Activated CD4-positive, CD25-positive, alpha-beta regulatory T cell (primary cell): ENCODE results near the gene FTSJ3.
"Not testable (repeated sequence)": the region's sequence is repeated elsewhere in the genome, so short reads cannot be mapped to it uniquely, and the experiment has no call there.

ENCODE experiments used
- DNase-seq, 4 experiments: peaks; one replicate each; lab custom pipeline; 2025; lab: John Stamatoyannopoulos, UW

Gene FTSJ3

DNA sequence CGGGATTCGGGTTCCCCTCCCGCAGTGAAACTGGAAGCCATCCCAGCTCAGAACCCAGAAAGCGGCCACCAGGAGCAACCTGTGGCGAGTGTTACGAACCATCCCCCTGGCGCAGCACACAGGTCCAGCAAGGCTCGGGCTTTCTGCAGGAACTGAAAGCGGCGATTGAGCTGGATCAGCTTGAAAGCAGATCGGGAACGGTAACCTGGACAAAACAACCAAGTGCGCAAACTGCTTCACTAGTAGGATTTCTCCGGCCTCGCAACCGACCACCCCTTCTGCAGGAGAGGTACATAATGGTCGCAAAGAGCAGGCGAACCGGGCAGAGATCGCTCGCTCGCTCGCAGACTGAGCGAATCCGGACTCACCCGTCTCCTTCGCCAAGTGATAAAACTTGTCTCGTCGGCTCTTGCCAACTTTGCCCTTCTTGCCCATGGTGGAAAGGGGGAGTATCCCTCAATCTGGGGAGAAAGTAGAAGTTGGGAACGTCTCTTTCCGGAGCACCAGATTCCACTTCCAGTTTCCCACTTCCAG, 928 bp downstream of the FTSJ3 start:
- DNase-seq, result no peak

DNA sequence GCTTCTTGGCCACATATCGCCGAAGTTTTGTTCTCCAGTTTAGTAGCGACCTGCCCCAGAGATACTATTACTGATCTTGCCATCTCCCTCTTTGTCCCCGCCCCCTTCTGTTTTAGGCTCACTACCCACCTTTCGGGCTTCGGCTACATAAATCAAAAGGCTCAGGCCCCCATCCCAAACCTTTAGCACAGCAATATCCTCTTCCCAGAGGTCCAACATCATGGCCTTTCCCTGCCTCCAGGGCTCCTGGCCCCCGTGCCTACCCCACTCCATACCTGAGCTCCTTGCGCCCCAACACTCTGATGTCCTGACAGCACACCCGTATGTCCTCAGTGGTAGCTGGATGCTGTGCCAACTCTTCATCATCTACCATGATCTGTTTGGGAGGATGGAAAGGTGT, 3.1 kb downstream of the FTSJ3 start:
- no peak for DNase-seq

DNA sequence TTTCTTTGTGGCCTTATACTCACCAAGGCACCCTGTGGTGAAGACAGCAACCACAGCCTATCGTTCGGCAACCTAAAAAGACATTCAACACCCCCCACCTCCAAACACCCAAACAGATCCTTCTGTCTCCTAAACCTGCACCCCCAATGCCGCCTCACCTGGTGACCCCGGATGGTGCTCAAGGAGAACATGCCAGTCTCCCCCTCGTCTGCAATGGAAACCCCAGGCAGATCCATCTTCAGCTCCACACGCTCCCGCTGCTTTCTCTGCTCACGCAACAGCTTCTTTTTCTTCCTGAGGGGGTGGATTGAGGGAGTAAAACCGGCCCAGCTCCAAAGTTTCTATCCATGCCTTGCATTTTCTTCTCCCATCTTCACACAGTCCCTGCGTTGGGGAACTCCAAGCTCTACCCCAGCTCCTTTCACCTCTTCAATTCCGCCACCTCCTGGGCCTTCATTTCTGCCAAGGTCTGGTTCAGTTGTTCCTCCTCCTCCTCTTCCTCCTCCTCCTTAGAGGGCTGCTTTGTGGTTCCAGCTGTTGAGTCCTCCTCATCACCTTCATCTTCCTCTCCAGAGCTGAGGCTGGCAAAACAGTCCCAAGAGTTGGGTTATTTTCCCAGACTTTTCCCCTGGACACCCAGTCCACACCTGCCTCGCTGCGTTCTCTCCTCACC, 3.7 kb downstream of the FTSJ3 start:
- DNase-seq, result no peak

DNA sequence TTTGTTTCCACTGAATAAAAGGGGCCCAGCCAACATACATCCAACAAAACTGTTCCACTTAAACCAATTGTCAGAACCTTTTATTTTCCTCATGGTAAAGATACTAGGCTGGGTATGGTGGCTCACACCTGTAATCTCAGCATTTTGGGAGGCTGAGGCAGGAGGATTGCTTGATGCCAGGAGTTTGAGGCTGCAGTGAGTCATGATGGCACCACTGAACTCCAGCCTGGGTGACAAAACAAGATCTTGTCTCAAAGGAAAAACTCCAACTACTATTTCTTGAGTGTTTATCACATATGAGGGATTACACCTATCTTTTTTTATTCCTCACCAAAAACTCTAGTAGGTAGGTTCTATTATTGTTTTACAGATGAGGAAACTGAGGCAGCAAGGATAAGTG, 4.9 kb downstream of the FTSJ3 start:
- no peak for DNase-seq

DNA sequence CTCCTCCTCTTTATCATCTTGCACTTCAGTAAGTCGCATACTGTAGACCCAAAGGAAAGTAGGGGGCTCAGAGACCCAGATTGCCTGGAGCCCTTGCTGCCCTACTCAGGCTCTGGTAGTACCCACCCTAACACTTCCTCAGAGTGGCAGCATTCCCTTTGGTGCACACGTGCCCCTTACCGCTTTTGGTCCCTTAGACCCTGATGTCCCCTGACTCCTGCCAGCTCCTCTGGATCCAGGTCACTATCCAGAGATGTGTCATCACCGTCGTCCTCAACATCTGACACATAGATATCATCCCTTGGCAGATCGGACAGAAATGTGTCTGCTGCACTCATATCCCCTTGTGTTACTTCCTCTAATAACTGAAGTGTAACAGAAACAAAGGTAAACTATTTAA, 5.7 kb downstream of the FTSJ3 start:
- DNase-seq, result no peak

DNA sequence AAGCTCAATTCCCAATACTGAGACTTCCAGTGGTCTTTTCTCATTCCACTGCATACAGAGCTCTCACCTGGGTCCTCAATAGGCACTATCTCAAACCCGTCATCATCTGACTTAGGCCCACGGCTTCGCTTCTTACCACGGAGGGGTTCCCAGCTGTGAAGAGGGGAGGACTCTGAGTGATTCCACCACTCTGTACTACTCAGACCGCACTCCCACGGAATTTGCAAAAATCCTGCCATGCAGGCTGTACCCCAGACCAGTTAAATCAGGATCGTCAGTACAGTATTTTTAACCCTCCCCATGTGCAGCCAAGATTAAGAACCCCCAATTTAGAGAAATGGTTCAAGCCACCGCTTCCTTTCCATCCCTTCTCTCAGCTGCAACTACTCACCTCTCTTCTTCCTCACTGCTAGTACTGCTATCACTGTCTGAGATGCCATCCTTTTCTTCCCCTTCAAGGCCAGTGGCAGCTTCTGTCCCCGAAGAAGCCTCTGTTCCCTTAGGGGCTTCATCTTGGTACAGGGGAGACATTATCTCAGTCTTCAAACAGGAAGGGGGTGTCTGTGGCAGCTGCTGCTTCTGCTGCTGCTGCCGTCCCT, 6.4 kb downstream of the FTSJ3 start:
- no peak for DNase-seq

DNA sequence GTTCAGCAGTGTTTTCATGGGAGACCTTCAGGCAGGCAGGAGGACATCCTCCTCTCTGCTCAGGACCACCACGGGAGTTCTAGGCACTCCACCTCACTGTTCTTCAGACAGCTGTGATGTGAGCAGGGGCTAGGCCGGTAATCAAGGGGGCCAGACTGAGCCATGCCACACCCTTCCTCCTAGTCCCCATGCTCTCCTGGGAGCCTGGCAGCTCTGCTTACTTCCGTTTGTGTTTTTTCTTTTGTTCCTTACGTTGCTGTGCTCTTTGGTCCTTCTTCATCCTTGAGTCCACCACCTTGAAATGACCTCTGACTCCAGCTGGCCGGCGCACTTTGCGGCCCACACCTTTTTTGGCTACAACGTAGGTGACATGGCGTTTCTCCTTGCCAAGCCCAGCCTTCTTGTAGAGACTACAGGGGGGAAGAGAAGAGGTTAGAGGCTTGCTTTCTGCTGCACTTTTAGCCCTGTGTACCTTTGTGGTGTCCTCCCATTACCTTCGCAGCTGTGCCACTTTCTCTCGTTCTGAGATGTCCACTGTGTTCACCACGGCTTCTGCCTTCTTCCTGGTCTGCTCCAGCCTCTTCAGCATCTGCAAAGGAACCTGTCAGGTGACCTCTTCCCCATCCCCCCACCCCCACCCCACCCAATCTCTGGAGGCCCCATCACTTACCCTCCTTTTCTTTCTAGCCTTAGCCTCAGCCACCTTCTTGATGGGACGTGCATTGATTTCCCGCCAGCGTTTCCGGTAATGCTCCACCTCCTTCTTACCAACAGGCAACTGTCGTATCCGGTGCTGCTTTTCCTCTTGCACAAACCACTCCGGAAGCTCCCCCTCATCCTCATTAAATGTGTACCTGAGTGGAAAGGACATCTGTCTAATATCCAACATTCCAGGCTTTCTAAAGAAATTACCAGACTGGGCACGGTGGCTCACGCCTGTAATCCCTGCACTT, 7.6 kb downstream of the FTSJ3 start:
- no peak for DNase-seq

DNA sequence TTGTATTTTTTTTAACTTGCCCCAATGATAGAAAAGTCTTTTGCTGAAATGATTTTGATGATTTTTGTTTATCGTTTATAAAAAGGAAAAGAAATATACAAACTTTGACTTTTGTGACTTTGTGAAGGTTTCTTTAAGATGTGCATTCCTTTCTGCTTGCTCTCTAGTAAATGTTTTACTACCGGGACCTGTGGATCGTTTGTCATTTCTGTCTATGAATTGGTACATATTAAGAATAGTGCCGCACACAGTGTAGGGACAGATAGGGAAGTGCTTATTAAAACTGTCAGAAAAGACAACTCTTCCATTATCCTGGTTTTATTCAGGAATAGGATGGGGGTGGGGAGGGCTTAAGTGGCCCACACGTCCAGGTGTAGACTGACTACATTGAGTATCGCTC, 8.3 kb downstream of the FTSJ3 start:
- DNase-seq, result no peak

DNA sequence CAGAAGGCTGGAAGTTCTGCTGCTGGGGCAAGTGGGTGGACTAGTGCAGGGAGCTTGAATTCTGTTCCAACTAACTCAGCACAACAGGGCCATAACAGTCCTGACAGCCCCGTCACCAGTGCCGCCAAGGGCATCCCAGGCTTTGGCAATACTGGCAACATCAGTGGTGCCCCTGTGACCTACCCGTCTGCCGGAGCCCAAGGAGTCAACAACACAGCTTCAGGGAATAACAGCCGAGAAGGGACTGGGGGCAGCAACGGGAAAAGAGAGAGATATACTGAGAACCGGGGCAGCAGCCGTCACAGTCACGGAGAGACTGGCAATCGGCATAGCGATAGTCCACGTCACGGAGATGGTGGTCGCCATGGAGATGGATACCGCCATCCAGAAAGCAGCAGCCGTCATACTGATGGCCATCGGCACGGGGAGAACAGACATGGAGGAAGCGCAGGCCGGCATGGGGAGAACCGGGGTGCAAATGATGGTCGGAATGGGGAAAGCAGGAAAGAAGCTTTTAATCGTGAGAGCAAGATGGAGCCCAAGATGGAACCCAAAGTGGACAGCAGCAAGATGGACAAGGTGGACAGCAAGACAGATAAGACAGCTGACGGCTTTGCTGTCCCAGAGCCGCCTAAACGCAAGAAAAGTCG, 9.6 kb downstream of the FTSJ3 start:
- DNase-seq, result no peak

DNA sequence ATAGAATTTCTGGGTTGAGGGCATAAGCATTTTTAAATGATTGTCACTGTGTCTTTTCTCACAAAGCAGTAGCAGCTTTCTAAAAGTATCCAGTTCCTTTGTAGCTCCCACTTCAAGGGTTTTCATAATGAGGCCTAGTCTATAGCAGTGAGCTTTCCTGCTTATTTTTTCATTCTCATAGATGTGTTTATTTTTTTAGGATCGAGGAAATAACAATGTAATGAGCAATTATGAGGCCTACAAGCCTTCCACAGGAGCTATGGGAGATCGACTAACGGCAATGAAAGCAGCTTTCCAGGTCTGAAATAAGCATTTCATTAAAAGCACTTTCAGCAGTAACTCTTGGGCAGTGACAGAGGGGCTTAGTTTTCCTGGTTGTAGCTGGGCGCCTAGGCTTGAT, 10.8 kb downstream of the FTSJ3 start:
- no peak for DNase-seq

DNA sequence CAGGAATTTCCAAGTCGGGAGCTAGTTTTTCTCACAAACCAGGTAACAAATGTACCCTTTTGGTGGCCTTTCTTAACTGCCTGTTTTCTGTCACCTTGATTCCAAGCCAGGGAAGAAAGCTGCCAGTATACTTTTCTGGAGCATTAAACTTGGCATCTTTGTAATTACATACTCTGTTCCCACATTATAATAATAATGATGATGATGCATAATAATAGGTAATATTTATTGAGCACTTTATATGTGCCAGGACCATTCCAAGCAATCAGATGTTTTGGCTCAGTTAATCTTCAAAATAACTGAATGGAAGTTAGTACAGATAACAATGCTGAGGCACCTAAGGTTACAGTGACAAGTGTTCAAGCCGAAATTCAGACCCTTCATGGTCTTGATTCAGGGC, 11.3 kb downstream of the FTSJ3 start:
- no peak for DNase-seq

DNA sequence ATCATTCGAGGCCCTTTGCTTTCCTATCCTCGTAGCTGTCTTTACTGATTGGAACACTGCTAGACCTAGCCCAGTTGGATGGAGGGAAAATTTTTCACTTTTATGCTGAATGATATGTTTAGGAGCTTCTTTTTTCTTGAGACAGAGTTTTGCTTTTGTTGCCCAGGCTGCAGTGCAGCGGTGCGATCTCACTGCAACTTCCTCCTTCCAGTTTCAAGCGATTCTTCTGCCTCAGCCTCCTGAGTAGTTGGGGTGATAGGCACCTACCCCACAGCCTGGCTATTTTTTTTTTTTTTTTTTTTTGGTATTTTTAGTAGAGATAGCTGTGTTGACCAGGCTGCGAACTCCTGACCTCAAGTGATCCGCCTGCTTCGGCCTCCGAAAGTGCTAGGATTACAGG, 17.5 kb downstream of the FTSJ3 start:
- no peak for DNase-seq

DNA sequence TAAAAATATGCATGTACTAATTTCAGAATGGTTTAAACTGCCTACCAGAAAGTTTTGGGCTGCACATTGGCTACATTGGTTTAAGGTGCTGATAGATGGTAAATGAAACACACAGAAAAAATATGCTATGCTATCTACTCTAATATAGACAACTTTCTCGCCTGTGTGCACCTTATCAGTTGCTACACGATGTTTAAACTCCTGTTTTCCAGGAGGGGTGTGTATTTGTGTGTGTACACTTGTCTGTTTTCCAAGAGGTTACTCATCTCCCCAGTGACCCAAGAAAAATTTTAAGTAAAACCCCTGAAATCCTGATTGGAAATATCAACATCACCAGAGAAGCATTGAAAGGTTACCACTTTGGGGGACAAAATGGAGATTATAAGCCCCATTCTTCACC, 21.9 kb downstream of the FTSJ3 start:
- DNase-seq, result no peak

DNA sequence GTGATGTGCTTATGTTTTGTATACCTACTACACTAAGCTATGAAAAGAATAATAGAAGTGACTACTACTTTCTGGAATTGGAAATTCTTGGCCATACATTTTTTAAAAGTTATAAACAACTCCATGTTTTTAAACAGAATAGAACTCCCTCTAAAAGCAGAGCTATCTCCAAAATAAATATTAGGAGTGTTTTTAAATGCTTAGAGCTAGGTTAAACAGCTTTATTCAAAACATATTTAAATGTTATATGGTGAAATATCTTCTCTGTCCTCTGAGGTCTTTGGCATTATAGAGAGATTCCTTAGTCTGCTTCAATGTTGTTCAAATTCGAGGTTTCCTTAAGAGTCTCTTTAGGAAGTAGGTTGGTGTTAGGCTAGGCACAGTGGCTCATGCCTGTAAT, 23.1 kb downstream of the FTSJ3 start:
- DNase-seq, result no peak

DNA sequence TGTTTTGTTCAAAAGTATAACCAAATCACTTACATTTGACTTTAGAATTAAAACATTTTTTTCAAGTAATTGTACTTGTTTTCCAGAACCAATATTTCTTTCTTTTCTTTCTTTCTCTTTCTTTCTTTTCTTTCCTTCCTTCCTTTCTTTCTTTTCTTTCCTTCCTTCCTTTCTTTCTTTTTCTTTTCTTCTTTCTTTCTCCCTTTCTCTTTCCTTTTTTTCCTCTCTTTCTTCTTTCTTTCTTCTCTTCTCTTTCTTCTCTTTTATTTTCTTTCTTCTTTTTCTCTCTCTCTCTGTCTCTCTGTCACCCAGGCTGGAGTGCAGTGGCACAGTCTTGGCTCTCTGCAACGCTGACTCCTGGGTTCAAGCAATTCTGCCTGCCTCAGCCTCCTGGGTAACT, 26.7 kb downstream of the FTSJ3 start:
- no peak for DNase-seq

DNA sequence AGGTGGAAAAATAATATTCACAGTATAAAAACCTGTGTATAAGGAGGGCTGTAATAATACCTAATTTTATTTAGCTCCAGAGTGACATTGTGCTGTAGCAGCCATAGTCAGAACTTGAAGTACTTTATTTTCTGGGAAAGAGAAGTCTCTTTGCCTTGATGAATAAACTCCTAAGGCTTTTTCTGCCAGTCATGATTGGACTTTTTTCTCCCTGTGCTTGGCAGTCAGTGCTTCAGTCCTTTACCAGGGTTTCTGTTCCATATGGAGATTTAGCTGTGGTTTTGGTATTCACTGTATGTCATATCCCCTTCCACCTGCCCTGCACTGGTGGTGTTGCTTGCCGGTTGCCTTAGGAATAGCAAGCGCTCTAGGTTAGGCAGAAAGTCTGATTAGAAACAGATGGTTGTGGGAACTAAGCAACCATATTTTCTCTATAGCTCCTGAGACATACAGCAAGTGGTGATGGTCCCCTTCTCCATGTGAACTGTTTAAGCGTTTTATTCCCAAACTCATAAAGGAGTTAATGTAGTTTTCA, 28.8 kb downstream of the FTSJ3 start:
- DNase-seq, result no peak

DNA sequence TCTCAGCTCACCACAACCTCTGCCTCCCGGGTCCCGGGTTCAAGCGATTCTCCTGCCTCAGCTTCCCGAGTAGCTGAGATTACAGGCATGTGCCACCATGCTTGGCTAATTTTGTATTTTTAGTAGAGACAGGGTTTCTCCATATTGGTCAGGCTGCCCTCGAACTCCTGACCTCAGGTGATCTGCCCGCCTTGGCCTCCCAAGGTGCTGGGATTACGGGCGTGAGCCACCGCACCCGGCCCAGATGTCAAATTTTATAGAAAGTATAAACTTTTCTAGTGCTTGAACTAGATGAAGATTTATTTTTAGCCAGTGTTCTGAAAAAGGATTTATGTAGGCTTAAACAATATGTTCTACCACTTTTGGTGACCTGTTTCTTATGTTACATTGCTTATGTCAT, 31.1 kb downstream of the FTSJ3 start:
- not testable (repeated sequence) for DNase-seq

DNA sequence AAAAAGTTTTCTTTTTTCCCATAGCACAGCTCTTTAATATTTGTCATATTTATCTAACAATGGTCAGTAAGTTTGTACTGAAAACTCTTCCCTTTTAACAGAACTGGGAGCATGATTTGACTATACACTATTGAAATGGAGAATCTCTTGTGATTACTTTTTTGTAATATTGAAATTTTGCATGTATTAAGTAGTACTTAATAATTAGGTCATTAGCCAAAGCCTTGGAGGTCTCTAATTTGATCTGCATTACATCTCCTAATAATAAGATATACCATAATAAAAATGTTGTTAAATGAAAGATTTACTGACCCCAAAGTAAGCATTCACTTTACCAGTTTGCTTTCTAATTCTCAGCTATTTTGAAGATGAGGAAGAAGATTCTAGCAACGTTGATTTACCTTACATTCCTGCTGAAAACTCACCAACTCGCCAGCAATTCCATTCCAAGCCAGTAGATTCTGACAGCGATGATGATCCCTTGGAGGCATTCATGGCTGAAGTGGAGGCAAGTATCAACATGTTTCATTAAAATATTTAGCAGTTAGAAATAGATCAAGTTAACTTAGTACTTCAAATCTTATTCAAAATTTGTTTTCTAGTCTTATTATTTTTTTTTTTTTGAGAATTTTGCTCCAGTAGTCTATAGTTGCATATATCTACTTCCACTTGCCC, 35.3 kb downstream of the FTSJ3 start:
- no peak for DNase-seq

DNA sequence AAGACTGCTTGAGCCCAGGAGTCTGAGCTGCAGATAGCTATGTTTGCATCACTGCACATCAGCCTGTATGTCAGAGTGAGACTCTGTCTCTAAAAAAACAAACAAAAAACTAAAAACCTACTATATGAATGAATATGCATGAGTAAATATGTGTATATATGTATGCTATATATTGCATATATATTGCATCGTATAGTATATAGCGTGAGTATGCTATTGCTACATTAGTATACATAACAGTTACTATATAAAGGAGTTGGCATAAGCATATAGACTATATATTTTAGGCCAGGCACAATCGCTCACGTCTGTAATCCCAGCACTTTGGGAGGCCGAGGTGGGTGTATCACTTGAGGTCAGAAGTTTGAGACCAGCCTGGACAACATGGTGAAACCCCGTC, 37.4 kb downstream of the FTSJ3 start:
- no peak for DNase-seq

DNA sequence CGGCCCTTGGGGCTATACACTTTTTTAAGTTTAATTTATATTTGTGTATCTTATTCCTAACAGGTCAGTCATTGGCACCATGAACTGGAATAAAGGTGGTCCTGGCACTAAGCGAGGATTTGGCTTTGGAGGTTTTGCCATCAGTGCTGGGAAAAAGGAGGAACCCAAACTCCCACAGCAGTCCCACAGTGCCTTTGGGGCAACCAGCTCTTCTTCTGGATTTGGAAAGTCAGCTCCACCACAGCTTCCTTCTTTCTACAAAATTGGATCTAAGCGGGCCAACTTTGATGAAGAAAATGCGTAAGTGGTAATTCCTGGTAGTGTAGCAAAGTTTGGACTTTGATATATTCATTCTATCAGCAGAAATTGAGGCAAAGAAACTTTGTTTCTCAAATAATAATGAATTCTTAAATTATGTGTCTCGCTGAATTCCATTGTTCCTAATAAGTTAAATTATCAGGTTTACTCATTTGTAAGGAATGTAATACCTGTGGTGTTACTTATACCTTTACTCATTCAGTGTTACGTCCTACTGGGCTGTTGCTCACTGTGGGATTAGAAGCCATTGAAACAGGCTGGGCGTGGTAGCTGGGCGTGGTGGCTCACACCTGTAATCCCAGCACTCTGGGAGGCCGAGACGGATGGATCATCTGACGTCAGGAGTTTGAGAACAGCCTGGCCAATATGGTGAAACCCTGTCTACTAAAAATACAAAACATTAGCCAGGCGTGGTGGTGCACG, 40.3 kb downstream of the FTSJ3 start:
- no peak for DNase-seq

DNA sequence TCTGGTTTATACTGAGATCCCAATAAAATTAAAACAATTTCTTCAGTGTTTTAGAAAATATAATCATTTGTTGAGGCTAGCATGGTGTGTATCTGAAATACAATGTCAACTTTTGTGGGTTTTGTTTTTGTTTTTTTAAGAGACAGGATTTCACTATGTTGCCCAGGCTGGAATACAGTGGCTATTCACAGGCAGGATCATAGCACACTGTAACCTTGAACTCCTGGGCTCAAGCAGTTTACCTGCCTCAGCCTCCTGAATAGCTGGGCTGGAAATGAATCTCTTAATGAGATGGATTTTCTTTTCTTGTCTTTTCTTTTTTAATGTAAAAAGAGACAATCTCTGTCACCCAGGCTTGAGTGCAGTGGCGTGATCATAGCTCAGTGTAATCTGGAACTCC, 41.3 kb downstream of the FTSJ3 start:
- DNase-seq, result no peak
